Skin of body (tissue), 2 donors: ENCODE data around the gene TMEM203. TPM values are rescaled to one million over a fixed set of nuclear protein-coding genes. Genes with fewer than 3 reads are reported as not detected.
"Not testable (repeated sequence)": the region's sequence is repeated elsewhere in the genome, so short reads cannot be mapped to it uniquely, and the experiment has no call there.

Experiments
- DNase-seq: peaks from one replicate; lab custom pipeline; 2025; lab: John Stamatoyannopoulos, UW
- total RNA-seq: library from RNA; depleted of rRNA; stranded (reverse); fragments of >200 nt; gene quantifications from one replicate; pipeline ENCODE4 v1.2.3, GENCODE V29; 2014

TMEM203 gene
- total RNA-seq, 1 donor from 2014 or later = 19.5 TPM

GRCh38 chr9:137242269-137243203 lies 37.1 kb upstream of the TMEM203 start:
- no peak for DNase-seq

GRCh38 chr9:137241490-137242268 lies 36.2 kb upstream of the TMEM203 start:
- DNase-seq = no peak

- DNase-seq = peak; percentile 100
These were observed 35.5 kb upstream of the TMEM203 start, which contains the start of gene TUBB4B for GRCh38 chr9:137240841-137241489. Gene TUBB4B, plus strand, starts transcription at chr9:137241287. Its CDS starts 74 bp downstream, at chr9:137241361.

- DNase-seq = peak; percentile 79
These were observed 34.9 kb upstream of the TMEM203 start for GRCh38 chr9:137240318-137240840.

GRCh38 chr9:137239541-137240200 lies 34.2 kb upstream of the TMEM203 start:
- DNase-seq = not testable (repeated sequence)

GRCh38 chr9:137237759-137238726 lies 32.6 kb upstream of the TMEM203 start:
- no peak for DNase-seq

GRCh38 chr9:137236936-137237421 lies 31.5 kb upstream of the TMEM203 start:
- no peak for DNase-seq

GRCh38 chr9:137236238-137236935 lies 30.9 kb upstream of the TMEM203 start:
- DNase-seq = peak; percentile 18

GRCh38 chr9:137235424-137236237 lies 30.2 kb upstream of the TMEM203 start:
- no peak for DNase-seq

GRCh38 chr9:137234758-137235423 lies 29.4 kb upstream of the TMEM203 start:
- no peak for DNase-seq

GRCh38 chr9:137234055-137234697 lies 28.7 kb upstream of the TMEM203 start:
- DNase-seq = no peak

- DNase-seq = no peak
These were observed 27.9 kb upstream of the TMEM203 start for GRCh38 chr9:137233143-137233980.

- no peak for DNase-seq
These were observed 27.1 kb upstream of the TMEM203 start for GRCh38 chr9:137232510-137232909.

GRCh38 chr9:137232101-137232500 lies 26.7 kb upstream of the TMEM203 start:
- no peak for DNase-seq

- no peak for DNase-seq
These were observed 26.1 kb upstream of the TMEM203 start for GRCh38 chr9:137231372-137232039.
